A549 (cell line): ENCODE measurements around the gene FLNB. TPM values are rescaled to one million over a fixed set of nuclear protein-coding genes. Genes with fewer than 3 reads are reported as not detected.
A peak's percentile ranks its signal among the peaks of the same experiment; 100 is the strongest.

Source experiments
- ATAC-seq, 2 experiments: fragments of 200-7000 bp in 1 of 2; fragments of >200 bp in 1 of 2; cut with Nextera tagmentation in 1 of 2; cut with Tn5 transposase in 1 of 2; 3 replicates each; pipeline versions ENCODE4 v1.8.0 to v1.9.1; 2018 to 2020; ENCODE audit warnings: mild to moderate bottlenecking in 1 of 2, moderate library complexity in 1 of 2
- CTCF ChIA-PET: fragments of 300-600 bp; sonication (Branson Sonifier 250); formaldehyde crosslinking; extraction: SDS; loops from one replicate; lab custom pipeline; 2021; ENCODE audit warnings: antibody characterized with exemption, inconsistent platforms; lab: Yijun Ruan, JAX
- POLR2A ChIA-PET: fragments of 350-600 bp; formaldehyde crosslinking; extraction: SDS; loops from one replicate; lab custom pipeline; 2021; ENCODE audit warnings: antibody characterized with exemption, inconsistent platforms; lab: Yijun Ruan, JAX
- DNase-seq, 2 experiments: peaks; one replicate each; pipeline versions ENCODE4 v3.0.0 to v3.0.0-alpha.2; 2011 to 2016; ENCODE audit warnings: low read depth in 1 of 2, low spot score in 1 of 2
- FAIRE-seq: peaks from 2 replicates; lab custom pipeline; 2011; peaks lifted over from hg19 to GRCh38; lab: Jason Lieb, UNC
- H3K27ac ChIP-seq, 2 experiments: fragments of >200 bp; sonication (Bioruptor Twin); formaldehyde crosslinking; 3 replicates each; pipeline ENCODE4 v1.5.1; 2016 to 2017
- H3K4me1 ChIP-seq: fragments of >200 bp; sonication (Bioruptor Twin); formaldehyde crosslinking; 3 replicates; pipeline ENCODE4 v1.6.1; 2016
- H3K4me2 ChIP-seq: fragments of >200 bp; sonication (Bioruptor Twin); formaldehyde crosslinking; 3 replicates; pipeline ENCODE4 v1.6.1; 2016
- H3K4me3 ChIP-seq: fragments of >200 bp; sonication (Bioruptor Twin); formaldehyde crosslinking; 3 replicates; pipeline ENCODE4 v1.5.1; 2016
- H3K9me3 ChIP-seq: fragments of >200 bp; sonication (Bioruptor Twin); formaldehyde crosslinking; 3 replicates; pipeline ENCODE4 v1.6.1; 2016
- ATOH8 ChIP-seq: fragments of 250-450 bp; sonication (Bioruptor Pico); IDR thresholded peaks from 2 replicates; pipeline ENCODE4 v1.5.0; 2020; ENCODE audit warnings: low read depth, mild to moderate bottlenecking, moderate library complexity
- BCL3 ChIP-seq: fragments of >200 bp; sonication (Bioruptor Twin); formaldehyde crosslinking; IDR thresholded peaks from 3 replicates; pipeline ENCODE4 v1.6.1; 2016
- CBX2 ChIP-seq: fragments of 200-600 bp; sonication (generic); IDR thresholded peaks from 2 replicates; pipeline ENCODE4 v1.6.1; 2016; ENCODE audit warnings: low read depth, mild to moderate bottlenecking, borderline replicate concordance
- CEBPB ChIP-seq, 2 experiments: fragments of >200 bp in 1 of 2; sonication (Bioruptor Twin) in 1 of 2; formaldehyde crosslinking in 1 of 2; IDR thresholded peaks; 2 replicates each; pipeline ENCODE4 v1.6.1; 2012 to 2016
- EHF ChIP-seq: fragments of 250-450 bp; sonication (Bioruptor Pico); IDR thresholded peaks from 2 replicates; pipeline ENCODE4 v1.5.0; 2020; ENCODE audit warnings: mild to moderate bottlenecking
- ELK1 ChIP-seq: fragments of 150-350 bp; IDR thresholded peaks from 2 replicates; pipeline ENCODE4 v1.6.1; 2014; ENCODE audit warnings: low read depth, mild to moderate bottlenecking, low read length
- EP300 ChIP-seq, 2 experiments: fragments of >200 bp; sonication (Bioruptor Twin); formaldehyde crosslinking; IDR thresholded peaks; 2 replicates in 1 of 2; 3 replicates in 1 of 2; pipeline ENCODE4 v1.6.1; 2016 to 2017
- ESRRA ChIP-seq: fragments of 150-350 bp; IDR thresholded peaks from 2 replicates; pipeline ENCODE4 v1.6.1; 2014; ENCODE audit warnings: mild to moderate bottlenecking, low read length, borderline replicate concordance
- FOSL2 ChIP-seq, 2 experiments: fragments of 450-650 bp in 1 of 2; fragments of >200 bp in 1 of 2; sonication (Bioruptor Twin) in 1 of 2; formaldehyde crosslinking; IDR thresholded peaks; 2 replicates each; pipeline versions ENCODE4 v1.5.0 to v1.6.1; 2016 to 2020; ENCODE audit warnings: mild to moderate bottlenecking in 1 of 2, moderate library complexity in 1 of 2
- FOXS1 ChIP-seq: fragments of 250-450 bp; sonication (Bioruptor Pico); IDR thresholded peaks from 2 replicates; pipeline ENCODE4 v1.5.0; 2020; ENCODE audit warnings: mild to moderate bottlenecking, moderate library complexity
- GATA3 ChIP-seq: IDR thresholded peaks from 2 replicates; pipeline ENCODE4 v1.6.1; 2012; ENCODE audit warnings: borderline replicate concordance
- HDAC2 ChIP-seq: fragments of 200-600 bp; sonication (generic); IDR thresholded peaks from 2 replicates; pipeline ENCODE4 v1.6.1; 2016
- HOXB13 ChIP-seq: fragments of 250-450 bp; sonication (Bioruptor Pico); IDR thresholded peaks from 2 replicates; pipeline ENCODE4 v1.5.0; 2020; ENCODE audit warnings: low read depth, mild to moderate bottlenecking, moderate library complexity
- JUN ChIP-seq, 2 experiments: fragments of >200 bp; sonication (Bioruptor Twin); formaldehyde crosslinking; IDR thresholded peaks; 2 replicates in 1 of 2; 3 replicates in 1 of 2; pipeline ENCODE4 v1.6.1; 2016 to 2017
- KDM1A ChIP-seq: fragments of 200-600 bp; sonication (generic); IDR thresholded peaks from 2 replicates; pipeline ENCODE4 v1.6.1; 2016; ENCODE audit warnings: low read depth, mild to moderate bottlenecking
- KDM5A ChIP-seq: fragments of 200-600 bp; sonication (generic); IDR thresholded peaks from 2 replicates; pipeline ENCODE4 v1.6.1; 2016; ENCODE audit warnings: antibody characterized with exemption, mild to moderate bottlenecking
- MAX ChIP-seq: IDR thresholded peaks from 2 replicates; pipeline ENCODE4 v1.6.1; 2012
- MYC ChIP-seq: IDR thresholded peaks from 2 replicates; pipeline ENCODE4 v1.6.1; 2012; ENCODE audit warnings: mild to moderate bottlenecking, inconsistent platforms, low read length, improper control_type of control experiment, borderline replicate concordance
- NPAS2 ChIP-seq: fragments of 250-450 bp; sonication (Bioruptor Pico); IDR thresholded peaks from 2 replicates; pipeline ENCODE4 v1.8.0; 2022; ENCODE audit warnings: mild to moderate bottlenecking, moderate library complexity, borderline replicate concordance
- PBX3 ChIP-seq: IDR thresholded peaks from 2 replicates; pipeline ENCODE4 v1.6.1; 2012
- PHF8 ChIP-seq: fragments of 200-600 bp; sonication (generic); IDR thresholded peaks from 2 replicates; pipeline ENCODE4 v1.6.1; 2016; ENCODE audit warnings: low read depth, mild to moderate bottlenecking, antibody characterized with exemption, moderate library complexity, borderline replicate concordance
- POLR2AphosphoS2 ChIP-seq: conservative IDR thresholded peaks from 2 replicates; pipeline ENCODE4 v1.6.1; 2012; ENCODE audit warnings: low read length, improper control_type of control experiment, inconsistent platforms
- RAD21 ChIP-seq, 2 experiments: fragments of >200 bp in 1 of 2; sonication (Bioruptor Twin) in 1 of 2; formaldehyde crosslinking in 1 of 2; IDR thresholded peaks in 1 of 2; conservative IDR thresholded peaks in 1 of 2; 2 replicates in 1 of 2; 3 replicates in 1 of 2; pipeline ENCODE4 v1.6.1; 2012 to 2018; ENCODE audit warnings: inconsistent platforms in 1 of 2
- TP53 ChIP-seq: fragments of 250-450 bp; sonication (Bioruptor Pico); IDR thresholded peaks from 2 replicates; pipeline ENCODE4 v1.5.0; 2021; ENCODE audit warnings: mild to moderate bottlenecking, moderate library complexity
- ZFP36 ChIP-seq: fragments of 450-650 bp; IDR thresholded peaks from 2 replicates; pipeline ENCODE4 v1.6.1; 2014; ENCODE audit warnings: borderline replicate concordance; ENCODE audit not compliant: partially characterized antibody
- WGBS: methylation state at CpG from one replicate; pipeline ENCODE4 v1.1.6; 2017; ENCODE audit errors: missing lambda C conversion rate; 5-methylcytosine and 5-hydroxymethylcytosine counted together
- polyA plus RNA-seq, 4 experiments: library from polyadenylated mRNA; depleted of rRNA in 3 of 4; stranded (reverse); fragments of >200 nt; fragmentation: RNase III in 1 of 4; extraction: RNeasy Plus Mini Kit Qiagen cat#74134 plus additional on column Dnase treatment in 1 of 4; gene quantifications; 2 replicates in 3 of 4; 3 replicates in 1 of 4; pipeline ENCODE4 v1.2.3, GENCODE V29; 2011 to 2017

The FLNB gene
- polyA plus RNA-seq, 2 of the 4 experiments (the other 2 are of a cell fraction) = 235 to 439 TPM

DNA sequence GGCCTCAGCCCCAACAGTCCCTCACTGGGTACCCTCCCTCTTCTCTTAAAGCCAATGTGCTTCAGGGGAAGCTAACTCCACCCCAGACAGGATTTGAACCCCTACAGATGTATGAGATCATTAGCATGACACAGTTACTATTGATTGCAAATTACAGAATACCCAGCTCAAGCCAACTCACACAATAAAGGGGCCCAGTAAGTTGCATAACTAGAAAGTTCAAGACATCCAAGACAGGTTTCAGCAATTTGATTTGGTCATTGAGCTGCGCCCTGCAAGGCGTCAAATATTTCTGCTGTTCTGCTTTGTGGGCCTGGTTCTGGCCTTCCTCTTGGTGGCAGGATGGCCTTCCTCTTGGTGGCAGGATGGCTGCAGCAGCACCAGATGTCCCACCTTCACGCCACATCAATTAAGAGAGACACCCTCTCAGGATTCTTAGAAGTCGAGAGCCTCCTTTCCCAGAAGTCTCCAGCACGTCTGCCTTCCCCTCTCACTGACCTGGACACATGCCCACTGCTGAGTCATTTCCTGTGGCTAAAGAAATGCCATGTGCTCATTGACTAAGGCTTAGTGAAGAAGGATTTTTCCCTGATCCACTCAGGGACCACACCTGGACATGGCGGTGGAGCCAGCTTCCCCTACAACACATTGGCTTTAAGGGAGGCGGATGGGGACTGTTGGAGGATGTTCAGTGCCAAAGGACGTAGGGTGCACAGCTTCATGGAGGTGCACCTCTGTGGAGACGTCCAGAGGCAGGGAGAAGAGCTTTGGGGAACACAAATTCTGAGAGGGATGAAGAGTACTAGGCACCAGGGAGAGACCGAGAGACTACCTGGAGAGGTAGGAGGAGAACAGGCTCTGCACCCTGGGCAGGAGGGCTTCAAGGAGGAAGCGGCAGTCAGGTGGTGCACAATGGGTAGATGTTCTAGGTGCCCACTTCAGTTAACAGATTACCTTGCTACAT lies 153.5 kb downstream of the FLNB start (continued):
- 0 out of 2 replicates have a peak, but pooled peaks have one; percentile 5 for TF ChIP-seq FOSL2 (IDR thresholded peaks at IDR 0.05)
- peak; percentile 79 for TF ChIP-seq FOSL2 (CRISPR knock-in tag; IDR thresholded peaks at IDR 0.05)
- no peak for TF ChIP-seq FOXS1 (CRISPR knock-in tag)
- TF ChIP-seq PHF8 = no peak

DNA sequence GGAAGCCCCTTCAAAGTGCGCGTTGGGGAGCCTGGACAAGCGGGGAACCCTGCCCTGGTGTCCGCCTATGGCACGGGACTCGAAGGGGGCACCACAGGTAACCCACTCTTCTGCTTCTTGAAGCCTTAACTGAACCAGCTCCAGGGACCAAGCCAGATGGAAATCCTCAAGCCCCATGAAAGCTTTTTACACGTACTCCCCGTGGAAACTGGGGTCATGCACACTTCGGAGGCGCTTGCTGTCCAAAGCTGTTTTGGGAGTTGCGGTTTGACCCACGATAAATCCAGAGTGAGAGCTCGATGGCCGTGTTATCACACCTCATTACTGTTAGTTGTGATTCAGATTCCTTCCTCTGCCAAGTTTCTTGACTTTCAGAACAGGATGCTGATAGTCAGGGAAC lies 155.0 kb downstream of the FLNB start:
- DNase-seq = no peak
- WGBS = 66% methylated on average over 14 of the region's 14 CpGs
- Histone ChIP-seq H3K4me3 (peak overlapping the region; percentile 5; the same call in 1 of the 3 replicates), H3K4me1 (peaks cover 98% of the 10 kb centered on the region), H3K4me2 (peak overlapping the region; percentile 70), H3K9me3 (no peaks in the 10 kb centered on the region), H3K27ac (peak overlapping the region; percentile 98)
- FAIRE-seq = no peak
- no peak for ATAC-seq
- TF ChIP-seq EHF (no peak), MAX (0 out of 2 replicates have a peak, but pooled peaks have one; percentile 19)
- POLR2A ChIA-PET = no interaction called here
- CTCF ChIA-PET = interaction anchor here (0.6 to 1.2 kb wide), 2 partner anchors 10 to 13 kb away, joined by 3 to 5 read pairs; no protein-coding TSS in a partner anchor

- Histone ChIP-seq H3K4me1 (peaks cover 98% of the 10 kb centered on the region), H3K4me2 (peak overlapping the region; percentile 70), H3K4me3 (peak overlapping the region; percentile 19; the same call in 2 of the 3 replicates), H3K9me3 (no peaks in the 10 kb centered on the region), H3K27ac (peak overlapping the region; percentile 98)
- DNase-seq (peak; percentile 72 to 93), ATAC-seq (peak; percentile 72 to 73), FAIRE-seq (peak; percentile 28)
- ChIA-PET POLR2A (interaction anchor here (0.6 kb wide), 1 partner anchor 965 kb away, joined by 3 read pairs; no protein-coding TSS in a partner anchor), CTCF (interaction anchor here (1.2 to 4.8 kb wide), 5 partner anchors 9 to 214 kb away, joined by 3 to 49 read pairs (median 5); no protein-coding TSS in a partner anchor)
- WGBS = 9% methylated on average over 8 of the region's 12 CpGs
- TF ChIP-seq ATOH8 (CRISPR knock-in tag) (peak; percentile 78; the same call in 1 of the 2 replicates), HDAC2 (0 out of 2 replicates have a peak, but pooled peaks have one; percentile 46), JUN (IDR thresholded peaks at IDR 0.05) (peak; percentile 38 to 74; a peak in 2 of 5 replicates), RAD21 (conservative IDR thresholded peaks at IDR 0.05 in 1 of 2, IDR thresholded peaks at IDR 0.05 in 1 of 2) (0 out of 5 replicates have a peak, but pooled peaks of 1 of the 2 experiments have one; percentile 13), POLR2AphosphoS2 (peak; percentile 68; the same call in 1 of the 2 replicates), GATA3 (peak; percentile 78), PBX3 (peak; percentile 70; the same call in 1 of the 2 replicates), HOXB13 (CRISPR knock-in tag) (peak; percentile 30; the same call in 1 of the 2 replicates), BCL3 (peak; percentile 63; the same call in 1 of the 3 replicates), ZFP36 (no peak), EP300 (IDR thresholded peaks at IDR 0.05) (peak; percentile 76 to 86; a peak in 3 of 5 replicates), CBX2 (no peak), FOSL2 (IDR thresholded peaks at IDR 0.05) (peak; percentile 25; the same call in 1 of the 2 replicates), FOSL2 (CRISPR knock-in tag; IDR thresholded peaks at IDR 0.05) (peak; percentile 70), ESRRA (no peak), CEBPB (IDR thresholded peaks at IDR 0.05) (0 out of 4 replicates have a peak, but pooled peaks of 1 of the 2 experiments have one; percentile 42), MAX (peak; percentile 78), KDM1A (peak; percentile 92), TP53 (CRISPR knock-in tag) (no peak), NPAS2 (CRISPR knock-in tag) (no peak), MYC (0 out of 2 replicates have a peak, but pooled peaks have one; percentile 59), ELK1 (no peak), KDM5A (no peak)
Measured at GRCh38 chr3:58164199-58164879, 156.1 kb downstream of the FLNB start.
